Osteoblast (primary cell): ENCODE measurements around the gene CABLES1. TPM values are rescaled to one million over a fixed set of nuclear protein-coding genes. Genes with fewer than 3 reads are reported as not detected.
A peak's percentile ranks its signal among the peaks of the same experiment; 100 is the strongest.

Source experiments
- DNase-seq: peaks from one replicate; pipeline ENCODE4 v3.0.0; 2011; ENCODE audit warnings: low spot score, mixed read lengths; ENCODE audit not compliant: insufficient read length; ENCODE audit errors: missing footprints
- H2AFZ ChIP-seq: 2 replicates; pipeline ENCODE4 v1.6.0; 2011; ENCODE audit warnings: mild to moderate bottlenecking, low read length
- H3K27ac ChIP-seq: 2 replicates; pipeline ENCODE4 v1.5.1; 2011; ENCODE audit warnings: mild to moderate bottlenecking, low read depth, low read length, moderate library complexity
- H3K27me3 ChIP-seq: 2 replicates; pipeline ENCODE4 v1.6.0; 2012; ENCODE audit warnings: mild to moderate bottlenecking, control low read depth, inconsistent platforms, low read length, moderate library complexity; ENCODE audit not compliant: insufficient read depth
- H3K36me3 ChIP-seq: 2 replicates; pipeline ENCODE4 v1.5.1; 2011; ENCODE audit warnings: mild to moderate bottlenecking, low read length, control low read depth, moderate library complexity; ENCODE audit not compliant: insufficient read depth
- H3K4me1 ChIP-seq: 2 replicates; pipeline ENCODE4 v1.5.1; 2011; ENCODE audit warnings: mild to moderate bottlenecking, low read length, control low read depth, moderate library complexity; ENCODE audit not compliant: insufficient read depth
- H3K4me2 ChIP-seq: 2 replicates; pipeline ENCODE4 v1.6.0; 2011; ENCODE audit warnings: mild to moderate bottlenecking, low read length; ENCODE audit not compliant: insufficient read depth
- H3K4me3 ChIP-seq: fragments of 200-600 bp; sonication (generic); 3 replicates; pipeline ENCODE4 v1.5.1; 2012; ENCODE audit warnings: mild to moderate bottlenecking, low read length, inconsistent platforms; ENCODE audit not compliant: insufficient read depth
- H3K79me2 ChIP-seq: 2 replicates; pipeline ENCODE4 v1.6.0; 2012; ENCODE audit warnings: mild to moderate bottlenecking, low read length, control low read depth, inconsistent platforms; ENCODE audit not compliant: insufficient read depth
- H3K9me3 ChIP-seq: 2 replicates; pipeline ENCODE4 v1.5.1; 2011; ENCODE audit warnings: low read depth, low read length, control low read depth
- H4K20me1 ChIP-seq: 2 replicates; pipeline ENCODE4 v1.6.0; 2012; ENCODE audit warnings: mild to moderate bottlenecking, low read length, control low read depth; ENCODE audit not compliant: insufficient read depth
- total RNA-seq: library from RNA; depleted of rRNA; stranded (reverse); fragments of >200 nt; gene quantifications from 2 replicates; pipeline ENCODE4 v1.2.3, GENCODE V29; 2012
- TF ChIP-seq, protein P1 (sequence below): IDR thresholded peaks from 2 replicates; pipeline ENCODE4 v1.5.1; 2011; ENCODE audit warnings: mild to moderate bottlenecking, low read depth, low read length, moderate library complexity; ENCODE audit errors: extremely low read depth

The CABLES1 gene
- total RNA-seq, 1 donor: 13.0 TPM

- H3K27ac ChIP-seq: peak overlapping the region; percentile 90
- no peaks in the 10 kb centered on the region for H3K9me3 ChIP-seq
- H3K36me3 ChIP-seq: peaks cover 11% of the 10 kb centered on the region
- no peaks in the 10 kb centered on the region for H3K79me2 ChIP-seq
- H2AFZ ChIP-seq: no peak overlapping the region
- no peaks in the 10 kb centered on the region for H4K20me1 ChIP-seq
- no peaks in the 10 kb centered on the region for H3K27me3 ChIP-seq
- DNase-seq: peak; percentile 65
- H3K4me2 ChIP-seq: no peak overlapping the region
- TF ChIP-seq, protein P1, sequence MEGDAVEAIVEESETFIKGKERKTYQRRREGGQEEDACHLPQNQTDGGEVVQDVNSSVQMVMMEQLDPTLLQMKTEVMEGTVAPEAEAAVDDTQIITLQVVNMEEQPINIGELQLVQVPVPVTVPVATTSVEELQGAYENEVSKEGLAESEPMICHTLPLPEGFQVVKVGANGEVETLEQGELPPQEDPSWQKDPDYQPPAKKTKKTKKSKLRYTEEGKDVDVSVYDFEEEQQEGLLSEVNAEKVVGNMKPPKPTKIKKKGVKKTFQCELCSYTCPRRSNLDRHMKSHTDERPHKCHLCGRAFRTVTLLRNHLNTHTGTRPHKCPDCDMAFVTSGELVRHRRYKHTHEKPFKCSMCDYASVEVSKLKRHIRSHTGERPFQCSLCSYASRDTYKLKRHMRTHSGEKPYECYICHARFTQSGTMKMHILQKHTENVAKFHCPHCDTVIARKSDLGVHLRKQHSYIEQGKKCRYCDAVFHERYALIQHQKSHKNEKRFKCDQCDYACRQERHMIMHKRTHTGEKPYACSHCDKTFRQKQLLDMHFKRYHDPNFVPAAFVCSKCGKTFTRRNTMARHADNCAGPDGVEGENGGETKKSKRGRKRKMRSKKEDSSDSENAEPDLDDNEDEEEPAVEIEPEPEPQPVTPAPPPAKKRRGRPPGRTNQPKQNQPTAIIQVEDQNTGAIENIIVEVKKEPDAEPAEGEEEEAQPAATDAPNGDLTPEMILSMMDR: no peak
- H3K4me1 ChIP-seq: peaks cover 34% of the 10 kb centered on the region
- H3K4me3 ChIP-seq: no peak overlapping the region
Measured at GRCh38 chr18:23258566-23259469, 123.5 kb downstream of the CABLES1 start.

DNA sequence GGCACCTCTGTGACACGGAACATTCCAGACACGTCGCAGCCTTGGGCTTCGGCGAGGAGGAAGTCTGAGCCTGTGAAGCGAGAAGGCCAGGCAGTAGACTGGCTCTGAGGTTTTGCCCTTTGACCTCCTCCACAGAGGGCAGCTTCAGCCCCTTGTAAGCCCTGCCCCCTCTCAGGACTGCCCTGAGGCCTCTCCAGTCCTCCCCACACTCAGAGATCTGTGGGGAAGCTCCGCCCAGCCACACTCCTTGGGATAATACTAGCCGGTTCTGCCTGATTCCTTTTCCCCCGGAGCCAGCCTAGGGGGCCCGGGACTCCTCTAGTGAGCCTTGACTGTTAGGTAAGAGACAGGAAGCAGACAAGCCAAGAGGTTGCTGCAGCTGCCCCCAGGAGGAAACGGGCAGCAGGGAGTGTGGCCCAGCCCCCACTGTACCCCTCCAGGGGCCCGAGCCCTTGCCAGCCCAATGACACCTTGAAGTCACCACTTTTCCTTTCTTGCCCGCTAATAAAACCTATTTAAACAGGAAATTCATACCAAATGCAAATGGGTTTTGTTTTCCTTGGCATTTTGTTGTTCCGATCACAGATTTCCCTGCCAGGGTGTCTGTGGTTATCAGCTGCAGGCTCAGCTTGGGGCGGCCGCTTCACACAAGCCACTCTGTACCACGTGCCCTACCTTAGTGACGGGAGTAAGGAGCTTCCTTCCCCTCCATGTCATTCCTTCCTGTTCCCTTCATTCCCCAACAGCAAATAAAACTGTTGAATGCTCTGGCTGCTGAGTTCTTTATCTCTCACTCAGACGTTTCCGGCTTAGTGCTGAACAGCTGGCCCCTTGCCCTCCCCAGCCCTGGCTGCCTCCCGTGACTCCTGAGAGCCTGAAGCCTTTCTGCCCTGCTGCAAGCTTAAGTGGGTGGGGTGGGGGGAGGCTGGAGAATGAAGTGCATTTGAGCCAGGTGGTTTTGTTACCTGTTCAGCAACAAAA, 124.7 kb downstream of the CABLES1 start:
- Histone ChIP-seq H4K20me1 (no peaks in the 10 kb centered on the region), H2AFZ (peak overlapping the region; percentile 56), H3K4me2 (peak overlapping the region; percentile 74), H3K9me3 (no peaks in the 10 kb centered on the region), H3K4me3 (peak overlapping the region; percentile 53), H3K27me3 (no peaks in the 10 kb centered on the region), H3K27ac (peak overlapping the region; percentile 90), H3K36me3 (peaks cover 11% of the 10 kb centered on the region), H3K4me1 (peaks cover 34% of the 10 kb centered on the region), H3K79me2 (no peaks in the 10 kb centered on the region)
- TF ChIP-seq, protein P1: no peak
- peak; percentile 95 for DNase-seq

DNA sequence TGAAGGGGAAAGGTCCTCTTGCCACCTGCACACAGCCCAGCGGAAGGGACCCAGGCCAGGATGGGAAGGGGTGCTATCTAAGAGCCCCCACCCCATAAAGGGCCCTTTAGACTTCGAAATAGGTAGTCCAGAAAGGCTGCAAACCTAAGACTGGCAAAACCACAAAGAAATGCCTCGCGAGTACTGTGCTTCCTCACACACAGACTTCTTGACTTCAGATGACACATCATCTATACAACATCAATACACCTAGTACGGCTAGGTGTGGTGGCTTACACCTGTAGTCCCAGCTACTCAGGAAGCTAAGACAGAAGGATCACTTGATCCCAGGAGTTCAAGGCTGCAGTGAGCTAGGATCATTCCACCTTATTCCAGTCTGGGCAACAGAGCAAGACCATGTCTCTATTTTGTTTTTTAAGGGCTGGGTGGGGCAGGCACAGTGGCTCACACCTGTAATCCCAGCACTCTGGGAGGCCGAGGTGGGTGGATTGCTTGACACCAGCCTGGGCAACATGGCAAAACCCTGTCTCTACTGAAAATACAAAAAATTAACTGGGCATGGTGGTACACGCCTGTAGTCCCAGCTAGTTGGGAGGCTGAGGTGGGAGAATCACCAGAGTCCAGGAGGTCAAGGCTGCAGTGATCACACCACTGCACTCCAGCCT, 125.8 kb downstream of the CABLES1 start:
- H3K9me3 ChIP-seq: no peaks in the 10 kb centered on the region
- no peaks in the 10 kb centered on the region for H4K20me1 ChIP-seq
- H3K4me2 ChIP-seq: no peak overlapping the region
- H3K36me3 ChIP-seq: peaks cover 9% of the 10 kb centered on the region
- TF ChIP-seq, protein P1: no peak
- DNase-seq: no peak
- H3K27me3 ChIP-seq: no peaks in the 10 kb centered on the region
- H3K79me2 ChIP-seq: no peaks in the 10 kb centered on the region
- no peak overlapping the region for H3K27ac ChIP-seq
- no peak overlapping the region for H2AFZ ChIP-seq
- H3K4me3 ChIP-seq: no peak overlapping the region
- H3K4me1 ChIP-seq: peaks cover 34% of the 10 kb centered on the region
